ENCODE results near the gene PCMT1. TPM values are rescaled to one million over a fixed set of nuclear protein-coding genes. Genes with fewer than 3 reads are reported as not detected.

PCMT1 gene
- total and polyA plus RNA-seq, 2 of the 13 experiments (the other 11 are each of a cell fraction or from before 2014, with no cell fraction given), result 112 to 169 TPM

GRCh38 chr6:149723771-149724417, 25.6 kb upstream of the PCMT1 start (continued):
- TF ChIP-seq SSRP1 (CRISPR knock-in tag; IDR thresholded peaks at IDR 0.05), result 0 out of 2 replicates have a peak, but pooled peaks have one; percentile 27
- TF ChIP-seq ZBTB1 (CRISPR knock-in tag; IDR thresholded peaks at IDR 0.05; ENCODE audit: borderline replicate concordance), result no peak
- TF ChIP-seq SYNCRIP (IDR thresholded peaks at IDR 0.05; ENCODE audit: insufficient read depth, low read depth, low read length), result no peak
- TF ChIP-seq MTA1 (CRISPR knock-in tag; IDR thresholded peaks at IDR 0.05; ENCODE audit: borderline replicate concordance), result no peak
- TF ChIP-seq KDM5A (IDR thresholded peaks at IDR 0.05; ENCODE audit: borderline replicate concordance, low read length), result no peak
- no peak for TF ChIP-seq BRCA1 (CRISPR knock-in tag; IDR thresholded peaks at IDR 0.05)
- TF ChIP-seq PRDM4 (CRISPR knock-in tag; IDR thresholded peaks at IDR 0.05; ENCODE audit: borderline replicate concordance), result no peak
- TF ChIP-seq HBP1 (CRISPR knock-in tag; IDR thresholded peaks at IDR 0.05; ENCODE audit: low read depth), result no peak
- no peak for TF ChIP-seq KAT8 (CRISPR knock-in tag; IDR thresholded peaks at IDR 0.05)
- no peak for TF ChIP-seq MTF2 (CRISPR knock-in tag; IDR thresholded peaks at IDR 0.05; ENCODE audit: borderline replicate concordance)
- no peak for TF ChIP-seq BORCS8-MEF2B (CRISPR knock-in tag; IDR thresholded peaks at IDR 0.05)
- TF ChIP-seq SAFB2 (CRISPR knock-in tag; IDR thresholded peaks at IDR 0.05; ENCODE audit: borderline replicate concordance, low read depth), result no peak
- TF ChIP-seq NCOA1 (CRISPR knock-in tag; IDR thresholded peaks at IDR 0.05), result no peak
- TF ChIP-seq YEATS2 (CRISPR knock-in tag; IDR thresholded peaks at IDR 0.05; ENCODE audit: borderline replicate concordance), result peak; percentile 36; the same call in 1 of the 2 replicates
- TF ChIP-seq SOX13 (IDR thresholded peaks at IDR 0.05), result no peak
- peak in 1 of 2 experiments; percentile 22; a peak in 1 of 4 replicates for TF ChIP-seq SOX13 (CRISPR knock-in tag; conservative IDR thresholded peaks at IDR 0.05 in 1 of 2, IDR thresholded peaks at IDR 0.05 in 1 of 2)
- no peak for TF ChIP-seq ZNF577 (CRISPR knock-in tag; IDR thresholded peaks at IDR 0.05; ENCODE audit: borderline replicate concordance, low read depth)
- TF ChIP-seq ZSCAN5A (CRISPR knock-in tag; IDR thresholded peaks at IDR 0.05; ENCODE audit: borderline replicate concordance), result no peak
- TF ChIP-seq ZNF274 (CRISPR knock-in tag; IDR thresholded peaks at IDR 0.05), result no peak
- TF ChIP-seq ZMYM4 (CRISPR knock-in tag; IDR thresholded peaks at IDR 0.05), result peak; percentile 39; the same call in 1 of the 2 replicates
- TF ChIP-seq ZBTB33 (CRISPR knock-in tag; IDR thresholded peaks at IDR 0.05), result peak; percentile 98
- TF ChIP-seq ZBTB14 (CRISPR knock-in tag; IDR thresholded peaks at IDR 0.05), result no peak
